DND-41 (cell line): ENCODE results near the gene ZNF823.

Source experiments
- CTCF ChIP-seq: IDR thresholded peaks from 2 replicates; pipeline ENCODE4 v1.5.1; 2012; ENCODE audit warnings: borderline replicate concordance, low read length, moderate library complexity, mild to moderate bottlenecking; ENCODE audit not compliant: poor library complexity, severe bottlenecking; ENCODE audit errors: extremely low read depth
- EZH2 ChIP-seq: IDR thresholded peaks from 3 replicates; pipeline ENCODE4 v1.6.1; 2012; ENCODE audit warnings: borderline replicate concordance, low read depth, mild to moderate bottlenecking, moderate library complexity, low read length, inconsistent platforms; ENCODE audit not compliant: severe bottlenecking

GRCh38 chr19:11759805-11760204 lies 21.1 kb upstream of the ZNF823 start:
- TF ChIP-seq CTCF (no peak), EZH2 (no peak)
